Measurements from ENCODE around the gene MAST2. TPM values are rescaled to one million over a fixed set of nuclear protein-coding genes. Genes with fewer than 3 reads are reported as not detected.

Gene MAST2
- total RNA-seq, 1 experiment from 2014 or later: 41.9 TPM

DNA sequence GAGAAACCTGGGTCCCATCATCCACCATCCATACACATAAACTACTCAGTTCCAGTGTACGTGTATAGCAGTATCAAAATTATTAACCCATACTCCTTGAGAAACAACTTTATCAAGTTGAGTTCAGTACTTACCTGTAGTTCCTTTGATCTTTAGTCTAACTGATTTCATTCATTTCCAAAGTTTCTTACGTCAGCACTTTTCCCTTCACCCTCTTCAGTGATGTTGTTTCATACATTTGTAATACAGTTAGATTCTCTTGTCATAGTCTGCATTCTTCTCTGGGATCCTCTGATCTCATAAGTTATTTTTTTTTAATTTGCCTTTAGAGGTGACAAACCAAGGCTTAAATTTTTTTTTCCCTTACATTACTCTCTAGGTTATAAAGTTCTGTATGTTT, 185.8 kb downstream of the MAST2 start:
- ChIA-PET CTCF (no interaction called here), POLR2A (no interaction called here), RAD21 (ENCODE audit: low non-redundant PET in 1 of 2, low total read pairs in 2 of 2, uncharacterized antibody in 2 of 2, unreplicated experiment in 2 of 2) (no interaction called here)
- intact Hi-C loops (cut with micrococcal nuclease): no loop called here
- Histone ChIP-seq H3K27me3 (ENCODE audit: insufficient read depth, low read length) (no peaks in the 10 kb centered on the region), H3K79me2 (ENCODE audit: insufficient read depth, low read length) (peaks cover 13% of the 10 kb centered on the region; the same call in 1 of the 2 replicates), H3K36me3 (ENCODE audit: control insufficient read depth in 1 of 2, insufficient read depth in 2 of 2, low read length in 2 of 2) (no peaks in the 10 kb centered on the region), H4K20me1 (ENCODE audit: insufficient read depth) (no peaks in the 10 kb centered on the region), H2AFZ (ENCODE audit: low read depth, low read length, poor library complexity, severe bottlenecking) (no peak overlapping the region), H3K4me2 (ENCODE audit: low read length) (no peak overlapping the region), H3K9me2 (ENCODE audit: insufficient read depth) (no peaks in the 10 kb centered on the region), H3K4me1 (ENCODE audit: control insufficient read depth in 1 of 2, insufficient read depth in 2 of 2, low read length in 2 of 2) (no peaks in the 10 kb centered on the region), H3K27ac (ENCODE audit: low read depth, low read length) (no peak overlapping the region), H3K9ac (ENCODE audit: low read length) (no peak overlapping the region), H3K9me3 (ENCODE audit: control insufficient read depth in 1 of 2, insufficient read depth in 1 of 2, low read depth in 1 of 2, low read length in 2 of 2) (no peaks in the 10 kb centered on the region), H3K4me3 (replicated peaks in 1 of 2; ENCODE audit: low read depth in 1 of 2, low read length in 2 of 2) (no peak overlapping the region)
- DNase-seq (ENCODE audit: low read depth, low spot score): no peak
- TF ChIP-seq CBX3 (IDR thresholded peaks at IDR 0.05; ENCODE audit: low read depth): no peak
- no TSS peak for BruUV-seq (replicated peaks)
- no peak for ATAC-seq

DNA sequence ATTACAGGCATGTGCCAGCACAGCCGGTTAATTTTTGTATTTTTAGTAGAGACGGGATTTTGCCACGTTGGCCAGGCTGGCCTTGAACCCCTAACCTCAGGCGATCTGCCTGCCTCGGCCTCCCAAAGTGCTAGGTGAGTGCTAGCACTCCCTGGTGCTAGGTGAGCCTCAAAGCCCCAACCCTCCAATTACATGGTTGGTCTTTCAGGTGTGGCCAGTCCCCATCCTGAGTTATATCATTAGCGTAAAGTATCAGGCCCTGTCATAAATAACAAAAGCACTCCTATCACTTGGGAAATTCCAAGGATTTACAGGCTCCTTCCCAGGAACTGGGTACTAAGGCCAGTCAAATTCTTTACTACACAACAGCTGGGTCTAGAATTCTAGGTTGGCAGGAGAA, 191.0 kb downstream of the MAST2 start:
- no peak overlapping the region for H3K27ac ChIP-seq (ENCODE audit: low read depth, low read length)
- H3K4me1 ChIP-seq (ENCODE audit: control insufficient read depth in 1 of 2, insufficient read depth in 2 of 2, low read length in 2 of 2): peaks cover 0 to 4% of the 10 kb centered on the region in 2 experiments; a peak in 1 of 4 replicates
- BruUV-seq (replicated peaks): no TSS peak
- no peaks in the 10 kb centered on the region; a peak in 1 of 4 replicates for H3K36me3 ChIP-seq (ENCODE audit: control insufficient read depth in 1 of 2, insufficient read depth in 2 of 2, low read length in 2 of 2)
- ChIA-PET CTCF (no interaction called here), RAD21 (ENCODE audit: low non-redundant PET in 1 of 2, low total read pairs in 2 of 2, uncharacterized antibody in 2 of 2, unreplicated experiment in 2 of 2) (no interaction called here), POLR2A (no interaction called here)
- intact Hi-C loops (cut with micrococcal nuclease): no loop called here
- H3K9me3 ChIP-seq (ENCODE audit: control insufficient read depth in 1 of 2, insufficient read depth in 1 of 2, low read depth in 1 of 2, low read length in 2 of 2): no peaks in the 10 kb centered on the region
- H3K9me2 ChIP-seq (ENCODE audit: insufficient read depth): no peaks in the 10 kb centered on the region
- H3K79me2 ChIP-seq (ENCODE audit: insufficient read depth, low read length): 0 out of 2 replicates have a peak, but pooled peaks cover 8% of the 10 kb centered on the region
- no peak for DNase-seq (ENCODE audit: low read depth, low spot score)
- H3K9ac ChIP-seq (ENCODE audit: low read length): no peak overlapping the region
- H3K27me3 ChIP-seq (ENCODE audit: insufficient read depth, low read length): no peaks in the 10 kb centered on the region
- H2AFZ ChIP-seq (ENCODE audit: low read depth, low read length, poor library complexity, severe bottlenecking): no peak overlapping the region
- no peak overlapping the region for H3K4me3 ChIP-seq (replicated peaks in 1 of 2; ENCODE audit: low read depth in 1 of 2, low read length in 2 of 2)
- ATAC-seq: no peak
- no peak overlapping the region for H3K4me2 ChIP-seq (ENCODE audit: low read length)
- no peaks in the 10 kb centered on the region for H4K20me1 ChIP-seq (ENCODE audit: insufficient read depth)
- no peak for TF ChIP-seq RAD21 (IDR thresholded peaks at IDR 0.05; ENCODE audit: low read depth)
- TF ChIP-seq, protein P1, sequence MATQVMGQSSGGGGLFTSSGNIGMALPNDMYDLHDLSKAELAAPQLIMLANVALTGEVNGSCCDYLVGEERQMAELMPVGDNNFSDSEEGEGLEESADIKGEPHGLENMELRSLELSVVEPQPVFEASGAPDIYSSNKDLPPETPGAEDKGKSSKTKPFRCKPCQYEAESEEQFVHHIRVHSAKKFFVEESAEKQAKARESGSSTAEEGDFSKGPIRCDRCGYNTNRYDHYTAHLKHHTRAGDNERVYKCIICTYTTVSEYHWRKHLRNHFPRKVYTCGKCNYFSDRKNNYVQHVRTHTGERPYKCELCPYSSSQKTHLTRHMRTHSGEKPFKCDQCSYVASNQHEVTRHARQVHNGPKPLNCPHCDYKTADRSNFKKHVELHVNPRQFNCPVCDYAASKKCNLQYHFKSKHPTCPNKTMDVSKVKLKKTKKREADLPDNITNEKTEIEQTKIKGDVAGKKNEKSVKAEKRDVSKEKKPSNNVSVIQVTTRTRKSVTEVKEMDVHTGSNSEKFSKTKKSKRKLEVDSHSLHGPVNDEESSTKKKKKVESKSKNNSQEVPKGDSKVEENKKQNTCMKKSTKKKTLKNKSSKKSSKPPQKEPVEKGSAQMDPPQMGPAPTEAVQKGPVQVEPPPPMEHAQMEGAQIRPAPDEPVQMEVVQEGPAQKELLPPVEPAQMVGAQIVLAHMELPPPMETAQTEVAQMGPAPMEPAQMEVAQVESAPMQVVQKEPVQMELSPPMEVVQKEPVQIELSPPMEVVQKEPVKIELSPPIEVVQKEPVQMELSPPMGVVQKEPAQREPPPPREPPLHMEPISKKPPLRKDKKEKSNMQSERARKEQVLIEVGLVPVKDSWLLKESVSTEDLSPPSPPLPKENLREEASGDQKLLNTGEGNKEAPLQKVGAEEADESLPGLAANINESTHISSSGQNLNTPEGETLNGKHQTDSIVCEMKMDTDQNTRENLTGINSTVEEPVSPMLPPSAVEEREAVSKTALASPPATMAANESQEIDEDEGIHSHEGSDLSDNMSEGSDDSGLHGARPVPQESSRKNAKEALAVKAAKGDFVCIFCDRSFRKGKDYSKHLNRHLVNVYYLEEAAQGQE (IDR thresholded peaks at IDR 0.05; ENCODE audit: low read depth): no peak
- no peak for TF ChIP-seq SIN3A (IDR thresholded peaks at IDR 0.05; ENCODE audit: low read depth)
- no peak for TF ChIP-seq FOSL1 (IDR thresholded peaks at IDR 0.05; ENCODE audit: low read depth)
- TF ChIP-seq, protein P2, sequence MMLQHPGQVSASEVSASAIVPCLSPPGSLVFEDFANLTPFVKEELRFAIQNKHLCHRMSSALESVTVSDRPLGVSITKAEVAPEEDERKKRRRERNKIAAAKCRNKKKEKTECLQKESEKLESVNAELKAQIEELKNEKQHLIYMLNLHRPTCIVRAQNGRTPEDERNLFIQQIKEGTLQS (IDR thresholded peaks at IDR 0.05): no peak
- no peak for TF ChIP-seq CBX3 (IDR thresholded peaks at IDR 0.05; ENCODE audit: low read depth)
- TF ChIP-seq, protein P3, sequence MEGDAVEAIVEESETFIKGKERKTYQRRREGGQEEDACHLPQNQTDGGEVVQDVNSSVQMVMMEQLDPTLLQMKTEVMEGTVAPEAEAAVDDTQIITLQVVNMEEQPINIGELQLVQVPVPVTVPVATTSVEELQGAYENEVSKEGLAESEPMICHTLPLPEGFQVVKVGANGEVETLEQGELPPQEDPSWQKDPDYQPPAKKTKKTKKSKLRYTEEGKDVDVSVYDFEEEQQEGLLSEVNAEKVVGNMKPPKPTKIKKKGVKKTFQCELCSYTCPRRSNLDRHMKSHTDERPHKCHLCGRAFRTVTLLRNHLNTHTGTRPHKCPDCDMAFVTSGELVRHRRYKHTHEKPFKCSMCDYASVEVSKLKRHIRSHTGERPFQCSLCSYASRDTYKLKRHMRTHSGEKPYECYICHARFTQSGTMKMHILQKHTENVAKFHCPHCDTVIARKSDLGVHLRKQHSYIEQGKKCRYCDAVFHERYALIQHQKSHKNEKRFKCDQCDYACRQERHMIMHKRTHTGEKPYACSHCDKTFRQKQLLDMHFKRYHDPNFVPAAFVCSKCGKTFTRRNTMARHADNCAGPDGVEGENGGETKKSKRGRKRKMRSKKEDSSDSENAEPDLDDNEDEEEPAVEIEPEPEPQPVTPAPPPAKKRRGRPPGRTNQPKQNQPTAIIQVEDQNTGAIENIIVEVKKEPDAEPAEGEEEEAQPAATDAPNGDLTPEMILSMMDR (IDR thresholded peaks at IDR 0.05 in 2 of 3, conservative IDR thresholded peaks at IDR 0.05 in 1 of 3; ENCODE audit: borderline replicate concordance in 1 of 3, insufficient read depth in 1 of 3, low read depth in 2 of 3, low read length in 2 of 3): no peak
- no peak for TF ChIP-seq EGR1 (IDR thresholded peaks at IDR 0.05; ENCODE audit: low read depth)
- no peak for TF ChIP-seq SRF (IDR thresholded peaks at IDR 0.05; ENCODE audit: low read depth)
- TF ChIP-seq ZFX (IDR thresholded peaks at IDR 0.05): no peak
- TF ChIP-seq, protein P4, sequence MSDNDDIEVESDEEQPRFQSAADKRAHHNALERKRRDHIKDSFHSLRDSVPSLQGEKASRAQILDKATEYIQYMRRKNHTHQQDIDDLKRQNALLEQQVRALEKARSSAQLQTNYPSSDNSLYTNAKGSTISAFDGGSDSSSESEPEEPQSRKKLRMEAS (IDR thresholded peaks at IDR 0.05): no peak
- no peak for TF ChIP-seq POLR2AphosphoS5 (IDR thresholded peaks at IDR 0.05; ENCODE audit: low read depth, low read length)
- no peak for TF ChIP-seq CEBPB (IDR thresholded peaks at IDR 0.05; ENCODE audit: low read depth)
- no peak for TF ChIP-seq EZH2phosphoT487 (IDR thresholded peaks at IDR 0.05; ENCODE audit: borderline replicate concordance)
- TF ChIP-seq TCF7L2 (IDR thresholded peaks at IDR 0.05; ENCODE audit: borderline replicate concordance, extremely low read depth, insufficient read depth, insufficient read length): no peak
